ENCODE measurements around the gene VSTM4. TPM values are rescaled to one million over a fixed set of nuclear protein-coding genes. Genes with fewer than 3 reads are reported as not detected.

VSTM4 gene
- total RNA-seq, 2 experiments from 2014 or later = not detected

GRCh38 chr10:49154641-49155040, 39.3 kb upstream of the VSTM4 start:
- no peaks in the 10 kb centered on the region for H3K9me2 ChIP-seq (ENCODE audit: insufficient read depth, low read length)
- ChIA-PET CTCF (ENCODE audit: unreplicated experiment) (no interaction called here), POLR2A (interaction anchor here (0.6 kb wide), 1 partner anchor 146 kb away, joined by 3 read pairs; no protein-coding TSS in a partner anchor)
- no peaks in the 10 kb centered on the region for H3K36me3 ChIP-seq (ENCODE audit: insufficient read depth, low read length)
- BruUV-seq (replicated peaks) = no TSS peak
- H2AFZ ChIP-seq (ENCODE audit: low read length) = no peak overlapping the region
- H3K79me2 ChIP-seq (ENCODE audit: insufficient read depth, low read depth, low read length) = no peaks in the 10 kb centered on the region
- peaks cover 7% of the 10 kb centered on the region for H3K4me1 ChIP-seq (ENCODE audit: insufficient read depth, low read length, poor library complexity, severe bottlenecking)
- H4K20me1 ChIP-seq (ENCODE audit: insufficient read depth, low read length) = no peaks in the 10 kb centered on the region
- no peak overlapping the region for H3K27ac ChIP-seq (ENCODE audit: low read depth, low read length, poor library complexity, severe bottlenecking)
- no peak overlapping the region for H3K4me3 ChIP-seq (ENCODE audit: low read depth, low read length, poor library complexity, severe bottlenecking)
- no peak for DNase-seq (ENCODE audit: low spot score)
- H3K9me3 ChIP-seq (ENCODE audit: low read length) = no peaks in the 10 kb centered on the region
- H3K4me2 ChIP-seq (ENCODE audit: low read length) = no peak overlapping the region
- no peak for TF ChIP-seq EZH2phosphoT487 (IDR thresholded peaks at IDR 0.05; ENCODE audit: borderline replicate concordance, low read depth, low read length)
- no peak for TF ChIP-seq CTCF (conservative IDR thresholded peaks at IDR 0.05; ENCODE audit: low read length)
- intact Hi-C loops (cut with micrococcal nuclease; ENCODE audit: unreplicated experiment) = no loop called here

GRCh38 chr10:49153971-49154370, 38.6 kb upstream of the VSTM4 start:
- Histone ChIP-seq H3K79me2 (ENCODE audit: insufficient read depth, low read depth, low read length) (no peaks in the 10 kb centered on the region), H3K27ac (ENCODE audit: low read depth, low read length, poor library complexity, severe bottlenecking) (no peak overlapping the region), H3K4me3 (ENCODE audit: low read depth, low read length, poor library complexity, severe bottlenecking) (no peak overlapping the region), H3K9me3 (ENCODE audit: low read length) (no peaks in the 10 kb centered on the region), H4K20me1 (ENCODE audit: insufficient read depth, low read length) (no peaks in the 10 kb centered on the region), H3K4me1 (ENCODE audit: insufficient read depth, low read length, poor library complexity, severe bottlenecking) (peaks cover 7% of the 10 kb centered on the region), H3K4me2 (ENCODE audit: low read length) (no peak overlapping the region), H3K36me3 (ENCODE audit: insufficient read depth, low read length) (no peaks in the 10 kb centered on the region), H2AFZ (ENCODE audit: low read length) (no peak overlapping the region), H3K9me2 (ENCODE audit: insufficient read depth, low read length) (no peaks in the 10 kb centered on the region)
- no peak for TF ChIP-seq CTCF (conservative IDR thresholded peaks at IDR 0.05; ENCODE audit: low read length)
- no peak for TF ChIP-seq EZH2phosphoT487 (IDR thresholded peaks at IDR 0.05; ENCODE audit: borderline replicate concordance, low read depth, low read length)
- CTCF ChIA-PET (ENCODE audit: unreplicated experiment) = no interaction called here
- intact Hi-C loops (cut with micrococcal nuclease; ENCODE audit: unreplicated experiment) = no loop called here
- no TSS peak for BruUV-seq (replicated peaks)
- no peak for DNase-seq (ENCODE audit: low spot score)
- POLR2A ChIA-PET = no interaction called here

GRCh38 chr10:49153115-49153514, 37.8 kb upstream of the VSTM4 start:
- BruUV-seq (replicated peaks) = no TSS peak
- H4K20me1 ChIP-seq (ENCODE audit: insufficient read depth, low read length) = no peaks in the 10 kb centered on the region
- intact Hi-C loops (cut with micrococcal nuclease; ENCODE audit: unreplicated experiment) = no loop called here
- ChIA-PET CTCF (ENCODE audit: unreplicated experiment) (no interaction called here), POLR2A (interaction anchor here (0.7 kb wide), 1 partner anchor 9 kb away, joined by 3 read pairs; no protein-coding TSS in a partner anchor)
- H3K9me2 ChIP-seq (ENCODE audit: insufficient read depth, low read length) = no peaks in the 10 kb centered on the region
- H3K4me3 ChIP-seq (ENCODE audit: low read depth, low read length, poor library complexity, severe bottlenecking) = no peak overlapping the region
- DNase-seq (ENCODE audit: low spot score) = no peak
- H3K79me2 ChIP-seq (ENCODE audit: insufficient read depth, low read depth, low read length) = no peaks in the 10 kb centered on the region
- peaks cover 7% of the 10 kb centered on the region for H3K4me1 ChIP-seq (ENCODE audit: insufficient read depth, low read length, poor library complexity, severe bottlenecking)
- no peak overlapping the region for H3K4me2 ChIP-seq (ENCODE audit: low read length)
- no peak for TF ChIP-seq CTCF (conservative IDR thresholded peaks at IDR 0.05; ENCODE audit: low read length)
- TF ChIP-seq EZH2phosphoT487 (IDR thresholded peaks at IDR 0.05; ENCODE audit: borderline replicate concordance, low read depth, low read length) = no peak
- no peaks in the 10 kb centered on the region for H3K36me3 ChIP-seq (ENCODE audit: insufficient read depth, low read length)
- no peaks in the 10 kb centered on the region for H3K9me3 ChIP-seq (ENCODE audit: low read length)
- H3K27ac ChIP-seq (ENCODE audit: low read depth, low read length, poor library complexity, severe bottlenecking) = no peak overlapping the region
- H2AFZ ChIP-seq (ENCODE audit: low read length) = no peak overlapping the region
